SW 1271 (cell line): ENCODE measurements around the gene SORL1-AS1.

ENCODE experiments used
- DNase-seq, 2 experiments: peaks; one replicate each; lab custom pipeline; 2025; lab: John Stamatoyannopoulos, UW

SORL1-AS1 gene

DNA sequence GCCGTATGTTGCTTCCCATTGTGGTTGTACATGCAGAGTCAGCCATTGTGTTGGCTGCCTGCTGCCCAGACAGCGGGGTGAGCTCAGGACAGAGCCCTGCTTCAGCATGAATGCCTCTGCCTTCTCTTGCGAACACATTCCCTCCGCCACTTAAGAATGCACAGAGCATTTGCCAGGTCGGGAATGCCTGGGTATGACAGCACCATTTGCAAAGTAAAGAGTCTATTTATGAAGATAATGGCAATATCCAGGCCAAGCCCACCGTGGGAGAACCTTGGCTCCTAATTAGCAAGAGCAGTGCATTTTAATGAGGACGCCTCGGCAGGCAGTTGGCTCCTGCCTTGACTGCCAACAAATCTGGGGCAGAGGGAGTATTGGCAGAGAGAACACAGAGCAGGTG, 63.1 kb downstream of the SORL1-AS1 start:
- no peak for DNase-seq
